AG04450 (cell line): Measurements from ENCODE around the gene CD82. TPM values are rescaled to one million over a fixed set of nuclear protein-coding genes. Genes with fewer than 3 reads are reported as not detected.

ENCODE experiments used
- CTCF ChIA-PET: fragments of 300-600, 350-600 bp; formaldehyde crosslinking; extraction: SDS; loops from one replicate; lab custom pipeline; 2022; ENCODE audit warnings: antibody characterized with exemption, inconsistent platforms; lab: Charles Lee
- POLR2A ChIA-PET: fragments of 350-600 bp; formaldehyde crosslinking; extraction: SDS; loops from one replicate; lab custom pipeline; 2021; ENCODE audit warnings: antibody characterized with exemption, inconsistent platforms; lab: Yijun Ruan, JAX
- DNase-seq: peaks from one replicate; pipeline ENCODE4 v3.0.0-alpha.2; 2011; ENCODE audit warnings: low read depth, low spot score
- H3K27ac ChIP-seq: one replicate; pipeline ENCODE4 v1.5.1; 2012; ENCODE audit warnings: low read depth, low read length, control low read depth
- H3K27me3 ChIP-seq: one replicate; pipeline ENCODE4 v1.6.0; 2012; ENCODE audit warnings: low read length; ENCODE audit not compliant: control insufficient read depth, insufficient read depth
- H3K4me3 ChIP-seq: 2 replicates; pipeline ENCODE4 v1.5.1; 2011; ENCODE audit warnings: mild to moderate bottlenecking, low read depth, low read length, control low read depth
- H3K9me3 ChIP-seq: 2 replicates; pipeline ENCODE4 v1.5.1; 2012; ENCODE audit warnings: low read length; ENCODE audit not compliant: control insufficient read depth, insufficient read depth
- CTCF ChIP-seq: IDR thresholded peaks from 2 replicates; pipeline ENCODE4 v1.5.1; 2011; ENCODE audit warnings: low read depth, low read length, control low read depth, inconsistent platforms
- polyA plus RNA-seq: library from polyadenylated mRNA; depleted of rRNA; stranded (reverse); fragments of >200 nt; gene quantifications from 2 replicates; pipeline ENCODE4 v1.2.3, GENCODE V29; 2011

CD82 gene
- polyA plus RNA-seq, 1 experiment = 49.3 TPM

DNA sequence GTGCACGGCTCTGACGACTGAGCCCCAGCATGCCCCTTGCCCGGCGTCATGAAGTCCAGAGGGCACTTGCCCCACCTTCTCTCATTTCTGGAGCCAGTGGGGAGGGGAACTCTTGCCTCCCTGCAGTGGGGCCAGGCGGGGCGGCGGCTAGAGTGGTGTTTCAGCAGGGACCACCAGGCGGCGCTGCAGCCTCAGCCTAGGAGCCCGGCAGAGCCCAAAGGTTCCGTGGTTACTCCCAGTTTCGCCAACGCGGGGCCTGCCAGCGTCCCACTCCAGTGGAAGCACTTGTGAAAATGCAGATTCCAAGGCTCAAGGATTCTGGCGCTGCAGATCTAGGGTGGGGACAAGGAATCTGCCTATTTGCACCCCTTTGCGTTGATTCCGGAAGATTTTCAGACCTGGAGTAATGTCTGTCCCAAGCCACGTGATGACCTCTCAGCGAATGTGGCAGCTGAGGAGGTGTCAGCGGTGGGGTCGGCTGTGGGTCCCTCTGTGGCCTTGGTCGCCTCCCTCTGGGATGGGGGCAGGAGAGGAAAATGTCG lies 55.7 kb downstream of the CD82 start:
- ChIA-PET CTCF (interaction anchor here (0.6 to 11.2 kb wide), 39 partner anchors 9 to 552 kb away, joined by 3 to 318 read pairs (median 4); partner anchors contain the start of gene TSPAN18), POLR2A (no interaction called here)
- TF ChIP-seq CTCF = peak; percentile 98
- Histone ChIP-seq H3K4me3 (no peak overlapping the region), H3K27me3 (no peaks in the 10 kb centered on the region), H3K27ac (no peak overlapping the region), H3K9me3 (no peaks in the 10 kb centered on the region; the same call in 1 of the 2 replicates)
- no peak for DNase-seq

DNA sequence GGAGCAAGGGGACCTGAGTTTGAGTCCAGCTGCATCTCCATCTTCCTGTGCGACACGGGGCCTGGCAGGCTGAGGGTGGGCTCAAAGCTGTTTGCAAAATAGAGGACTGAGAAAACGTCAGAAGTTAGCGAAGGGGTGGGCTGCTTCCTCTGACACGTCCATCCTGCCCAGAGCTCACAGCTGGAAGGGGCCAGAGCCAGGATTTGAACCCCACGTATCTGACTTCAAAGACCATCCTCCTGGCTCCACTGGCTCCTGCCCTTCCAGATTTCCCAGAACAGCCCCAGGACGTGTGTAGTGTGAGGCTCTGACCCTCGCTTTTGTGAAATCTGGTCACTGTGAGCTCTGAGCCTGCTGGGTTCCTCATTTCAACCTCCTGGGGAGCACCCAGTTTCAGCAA lies 56.3 kb downstream of the CD82 start:
- TF ChIP-seq CTCF = no peak
- no peaks in the 10 kb centered on the region for H3K27me3 ChIP-seq
- DNase-seq = no peak
- H3K9me3 ChIP-seq = no peaks in the 10 kb centered on the region; the same call in 1 of the 2 replicates
- no peak overlapping the region for H3K27ac ChIP-seq
- POLR2A ChIA-PET = no interaction called here
- no peak overlapping the region for H3K4me3 ChIP-seq
- CTCF ChIA-PET = interaction anchor here (0.7 to 11.2 kb wide), 21 partner anchors 10 to 483 kb away, joined by 3 to 318 read pairs (median 4); no protein-coding TSS in a partner anchor

- ChIA-PET CTCF (interaction anchor here (0.7 to 11.2 kb wide), 17 partner anchors 10 to 483 kb away, joined by 3 to 318 read pairs (median 5); no protein-coding TSS in a partner anchor), POLR2A (no interaction called here)
- Histone ChIP-seq H3K9me3 (no peaks in the 10 kb centered on the region; the same call in 1 of the 2 replicates), H3K4me3 (no peak overlapping the region), H3K27me3 (no peaks in the 10 kb centered on the region), H3K27ac (no peak overlapping the region)
- DNase-seq = no peak
- no peak for TF ChIP-seq CTCF
Observed at GRCh38 chr11:44622190-44622650, 56.8 kb downstream of the CD82 start.

GRCh38 chr11:44622721-44623258 lies 57.3 kb downstream of the CD82 start:
- ChIA-PET CTCF (interaction anchor here (1.2 to 11.2 kb wide), 9 partner anchors 11 to 482 kb away, joined by 4 to 318 read pairs (median 5); no protein-coding TSS in a partner anchor), POLR2A (no interaction called here)
- no peak for TF ChIP-seq CTCF
- Histone ChIP-seq H3K27ac (no peak overlapping the region), H3K27me3 (no peaks in the 10 kb centered on the region), H3K9me3 (no peaks in the 10 kb centered on the region; the same call in 1 of the 2 replicates), H3K4me3 (no peak overlapping the region)
- DNase-seq = no peak

DNA sequence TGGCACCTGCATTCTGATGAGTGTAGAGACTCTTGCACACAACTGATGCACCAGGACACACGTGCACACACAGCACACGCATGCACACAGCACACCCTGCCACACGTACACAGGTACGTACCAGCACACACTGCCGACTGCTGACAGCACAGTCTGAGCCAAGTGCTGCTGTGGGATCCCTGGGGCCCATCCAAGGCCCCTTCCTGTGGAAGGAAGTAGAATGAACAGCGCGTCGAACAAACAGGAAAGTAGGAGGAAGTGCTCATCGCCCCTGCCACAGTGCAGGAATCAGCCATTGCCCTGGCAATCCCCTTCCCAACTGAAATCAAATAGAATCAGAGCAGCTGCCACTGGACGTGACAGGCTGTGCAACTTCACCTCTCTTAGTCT lies 57.9 kb downstream of the CD82 start:
- POLR2A ChIA-PET = no interaction called here
- Histone ChIP-seq H3K27me3 (no peaks in the 10 kb centered on the region), H3K27ac (no peak overlapping the region), H3K4me3 (no peak overlapping the region), H3K9me3 (no peaks in the 10 kb centered on the region; the same call in 1 of the 2 replicates)
- no peak for TF ChIP-seq CTCF
- CTCF ChIA-PET = interaction anchor here (0.9 to 11.2 kb wide), 6 partner anchors 65 to 303 kb away, joined by 3 to 318 read pairs (median 7); no protein-coding TSS in a partner anchor
- no peak for DNase-seq
